Stimulated activated CD8-positive, alpha-beta memory T cell treated with anti-CD3 and anti-CD28 coated beads, Interleukin-12 subunit alpha, Interleukin-12 subunit beta, amount 100 ng/mL, for 1 hour (primary cell): Measurements from ENCODE around the gene KDM4D.
"Not testable (repeated sequence)": the region's sequence is repeated elsewhere in the genome, so short reads cannot be mapped to it uniquely, and the experiment has no call there.

Experiments used
- DNase-seq: peaks from one replicate; pipeline ENCODE4 v3.0.0-alpha.2; 2020; ENCODE audit warnings: low read depth

The KDM4D gene

GRCh38 chr11:94973099-94973968 is at the start of gene KDM4D, which contains the start of gene CWC15:
KDM4D (plus strand) TSS chr11:94973709; CDS start chr11:94997373, 23,664 bp downstream.
CWC15 (minus strand) TSS chr11:94973556; CDS start chr11:94972185, 1,371 bp downstream.
- peak; percentile 92 for DNase-seq

GRCh38 chr11:94924171-94924572 is 49.3 kb upstream of the KDM4D start:
- DNase-seq = no peak

- DNase-seq = no peak
Measured at GRCh38 chr11:94924612-94925011, 48.9 kb upstream of the KDM4D start.

GRCh38 chr11:94925422-94926270 is 47.9 kb upstream of the KDM4D start:
- no peak for DNase-seq

GRCh38 chr11:94926271-94926625 is 47.3 kb upstream of the KDM4D start:
- no peak for DNase-seq

GRCh38 chr11:94926698-94927237 is 46.7 kb upstream of the KDM4D start:
- no peak for DNase-seq

- no peak for DNase-seq
Measured at GRCh38 chr11:94928117-94928990, 45.2 kb upstream of the KDM4D start.

GRCh38 chr11:94932072-94932471 is 41.4 kb upstream of the KDM4D start:
- not testable (repeated sequence) for DNase-seq

- no peak for DNase-seq
Measured at GRCh38 chr11:94932503-94932902, 41.0 kb upstream of the KDM4D start.

GRCh38 chr11:94933223-94934130 is 40.0 kb upstream of the KDM4D start:
- no peak for DNase-seq

GRCh38 chr11:94934362-94934761 is 39.1 kb upstream of the KDM4D start:
- DNase-seq = no peak

GRCh38 chr11:94934846-94935245 is 38.7 kb upstream of the KDM4D start:
- no peak for DNase-seq

GRCh38 chr11:94938095-94939055 is 35.1 kb upstream of the KDM4D start:
- no peak for DNase-seq

GRCh38 chr11:94939346-94939745 is 34.2 kb upstream of the KDM4D start:
- no peak for DNase-seq

- no peak for DNase-seq
Measured at GRCh38 chr11:94941131-94941530, 32.4 kb upstream of the KDM4D start.

GRCh38 chr11:94946812-94947211 is 26.7 kb upstream of the KDM4D start:
- DNase-seq = no peak

GRCh38 chr11:94948070-94948617 is 25.4 kb upstream of the KDM4D start:
- DNase-seq = no peak

GRCh38 chr11:94954753-94955152 is 18.8 kb upstream of the KDM4D start:
- DNase-seq = no peak

GRCh38 chr11:94956963-94957362 is 16.5 kb upstream of the KDM4D start:
- no peak for DNase-seq
